ENCODE measurements around the gene ALAS1.

DNA sequence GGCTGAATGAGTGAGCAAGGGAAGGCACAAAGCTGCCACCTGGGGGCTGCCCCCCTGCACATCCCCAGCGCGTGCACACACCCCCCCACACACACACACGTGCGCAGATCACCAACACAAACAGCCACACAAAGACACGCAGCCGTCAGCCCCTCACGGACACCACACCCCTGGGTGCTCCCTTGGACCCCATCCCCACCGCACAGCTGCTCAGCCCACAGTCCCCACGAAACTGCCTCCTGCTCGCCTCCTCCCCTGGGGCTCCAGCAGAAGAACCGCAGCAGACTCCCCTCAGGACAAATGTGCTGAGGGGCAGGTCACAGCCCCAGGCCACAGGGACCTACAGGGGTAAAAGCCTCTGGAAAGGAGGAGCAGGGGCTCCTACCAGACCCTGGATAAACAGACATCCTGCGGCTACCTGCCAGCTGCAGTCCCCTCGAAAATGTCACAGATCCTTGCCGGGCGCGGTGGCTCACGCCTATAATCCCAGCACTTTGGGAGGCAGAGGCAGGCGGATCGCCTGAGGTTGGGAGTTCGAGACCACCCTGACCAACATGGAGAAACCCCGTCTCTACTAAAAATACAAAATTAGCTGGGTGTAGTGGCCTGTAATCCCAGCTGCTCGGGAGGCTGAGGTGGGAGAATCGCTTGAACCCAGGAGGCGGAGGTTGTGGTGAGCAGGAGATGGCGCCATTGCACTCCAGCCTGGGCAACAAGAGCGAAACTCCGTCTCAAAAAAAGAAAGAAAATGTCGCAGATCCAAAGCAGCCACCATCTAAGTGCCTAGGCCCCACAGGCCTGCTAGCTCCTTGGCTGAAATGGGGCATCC is 34.5 kb downstream of the ALAS1 start:
- TF ChIP-seq POLR2AphosphoS5 (IDR thresholded peaks at IDR 0.05) (no peak), POLR2A (IDR thresholded peaks at IDR 0.05) (no peak)

Measured in spleen (tissue), 3 donors.